GM12875 (cell line): ENCODE results near the gene TFB2M.
"Not testable (repeated sequence)": the region's sequence is repeated elsewhere in the genome, so short reads cannot be mapped to it uniquely, and the experiment has no call there.

Experiments used
- H3K4me3 ChIP-seq: one replicate; pipeline ENCODE4 v1.5.1; 2011; ENCODE audit warnings: low read depth, low read length, control low read depth
- CTCF ChIP-seq: IDR thresholded peaks from 2 replicates; pipeline ENCODE4 v1.5.1; 2011; ENCODE audit warnings: low read depth, mild to moderate bottlenecking, control low read depth, inconsistent platforms, low read length, moderate library complexity, borderline replicate concordance; ENCODE audit not compliant: insufficient read depth

The TFB2M gene

GRCh38 chr1:246566128-246566812 lies at the start of gene TFB2M, which contains the start of gene CNST:
Gene TFB2M (minus strand): TSS chr1:246566261. CDS start chr1:246566138, 123 bp downstream.
Gene CNST (plus strand): TSS chr1:246566456. CDS start chr1:246591563, 25,107 bp downstream.
- peak within 1 kb of the TSS; percentile 91 for H3K4me3 ChIP-seq
- no peak for TF ChIP-seq CTCF

GRCh38 chr1:246613096-246613758 lies 47.2 kb upstream of the TFB2M start:
- TF ChIP-seq CTCF = no peak
- no peak overlapping the region for H3K4me3 ChIP-seq

GRCh38 chr1:246609632-246610031 lies 43.6 kb upstream of the TFB2M start:
- no peak for TF ChIP-seq CTCF
- H3K4me3 ChIP-seq = no peak overlapping the region

- no peak for TF ChIP-seq CTCF
- H3K4me3 ChIP-seq = no peak overlapping the region
These were observed 42.7 kb upstream of the TFB2M start for GRCh38 chr1:246608616-246609376.

GRCh38 chr1:246607462-246607861 lies 41.4 kb upstream of the TFB2M start:
- no peak overlapping the region for H3K4me3 ChIP-seq

GRCh38 chr1:246605231-246605630 lies 39.2 kb upstream of the TFB2M start:
- H3K4me3 ChIP-seq = not testable (repeated sequence)

More at GRCh38 chr1:246607462-246607861, 41.4 kb upstream of the TFB2M start:
- TF ChIP-seq CTCF = no peak

- H3K4me3 ChIP-seq = no peak overlapping the region
- no peak for TF ChIP-seq CTCF
These were observed 36.1 kb upstream of the TFB2M start for GRCh38 chr1:246602194-246602593.
